Measurements from ENCODE around the gene ING3.

Gene ING3

GRCh38 chr7:121008816-121009215, 58.2 kb downstream of the ING3 start:
- Histone ChIP-seq H4K20me1 (ENCODE audit: insufficient read depth, low read length) (no peaks in the 10 kb centered on the region), H3K9ac (ENCODE audit: low read depth, low read length) (no peak overlapping the region), H2AFZ (ENCODE audit: low read depth, low read length) (no peak overlapping the region), H3K4me1 (ENCODE audit: insufficient read depth, low read length) (no peaks in the 10 kb centered on the region), H3K27me3 (ENCODE audit: insufficient read depth, low read length, poor library complexity) (peaks cover 11% of the 10 kb centered on the region), H3K4me3 (ENCODE audit: low read depth in 1 of 2, low read length in 2 of 2) (no peak overlapping the region), H3K27ac (ENCODE audit: low read length) (no peak overlapping the region), H3K36me3 (ENCODE audit: insufficient read depth, low read length) (no peaks in the 10 kb centered on the region), H3K79me2 (ENCODE audit: insufficient read depth, low read length) (no peaks in the 10 kb centered on the region), H3K4me2 (ENCODE audit: insufficient read depth, low read length) (no peak overlapping the region), H3K9me3 (ENCODE audit: insufficient read depth, low read length, severe bottlenecking) (no peaks in the 10 kb centered on the region)
- no peak for DNase-seq
- ATAC-seq (ENCODE audit: insufficient read depth, low read depth) = no peak
- TF ChIP-seq CTCF (IDR thresholded peaks at IDR 0.05; ENCODE audit: borderline replicate concordance, extremely low read depth, low read length, poor library complexity, severe bottlenecking) = no peak
- no peak for TF ChIP-seq EZH2 (IDR thresholded peaks at IDR 0.05; ENCODE audit: borderline replicate concordance, low read depth, low read length, severe bottlenecking)

DNA sequence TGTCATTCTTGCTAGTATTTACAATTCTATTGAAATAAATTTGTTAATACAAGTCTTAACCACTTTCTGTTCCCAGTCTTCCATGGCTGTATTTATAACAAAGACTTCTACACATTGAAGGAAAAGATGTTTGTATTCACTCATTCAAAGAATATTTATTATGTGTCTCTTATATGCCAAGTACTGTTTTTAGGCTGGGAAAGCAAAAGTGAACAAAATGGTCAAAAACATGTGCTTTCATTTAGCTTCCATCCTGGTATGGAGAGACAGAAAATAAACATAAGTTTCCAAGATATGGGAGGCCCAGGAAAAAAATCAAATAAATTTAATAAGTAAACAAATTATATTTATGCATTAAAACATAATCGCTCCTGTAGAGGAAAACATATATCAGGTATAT, 60.8 kb downstream of the ING3 start:
- H3K9ac ChIP-seq (ENCODE audit: low read depth, low read length) = no peak overlapping the region
- no peak overlapping the region for H3K27ac ChIP-seq (ENCODE audit: low read length)
- no peaks in the 10 kb centered on the region for H4K20me1 ChIP-seq (ENCODE audit: insufficient read depth, low read length)
- DNase-seq = no peak
- no peak overlapping the region for H3K4me3 ChIP-seq (ENCODE audit: low read depth in 1 of 2, low read length in 2 of 2)
- H3K79me2 ChIP-seq (ENCODE audit: insufficient read depth, low read length) = no peaks in the 10 kb centered on the region
- peaks cover 14% of the 10 kb centered on the region for H3K27me3 ChIP-seq (ENCODE audit: insufficient read depth, low read length, poor library complexity)
- ATAC-seq (ENCODE audit: insufficient read depth, low read depth) = no peak
- H3K36me3 ChIP-seq (ENCODE audit: insufficient read depth, low read length) = no peaks in the 10 kb centered on the region
- no peak overlapping the region for H2AFZ ChIP-seq (ENCODE audit: low read depth, low read length)
- no peaks in the 10 kb centered on the region for H3K4me1 ChIP-seq (ENCODE audit: insufficient read depth, low read length)
- H3K4me2 ChIP-seq (ENCODE audit: insufficient read depth, low read length) = no peak overlapping the region
- TF ChIP-seq CTCF (IDR thresholded peaks at IDR 0.05; ENCODE audit: borderline replicate concordance, extremely low read depth, low read length, poor library complexity, severe bottlenecking) (no peak), EZH2 (IDR thresholded peaks at IDR 0.05; ENCODE audit: borderline replicate concordance, low read depth, low read length, severe bottlenecking) (no peak)
- H3K9me3 ChIP-seq (ENCODE audit: insufficient read depth, low read length, severe bottlenecking) = no peaks in the 10 kb centered on the region

DNA sequence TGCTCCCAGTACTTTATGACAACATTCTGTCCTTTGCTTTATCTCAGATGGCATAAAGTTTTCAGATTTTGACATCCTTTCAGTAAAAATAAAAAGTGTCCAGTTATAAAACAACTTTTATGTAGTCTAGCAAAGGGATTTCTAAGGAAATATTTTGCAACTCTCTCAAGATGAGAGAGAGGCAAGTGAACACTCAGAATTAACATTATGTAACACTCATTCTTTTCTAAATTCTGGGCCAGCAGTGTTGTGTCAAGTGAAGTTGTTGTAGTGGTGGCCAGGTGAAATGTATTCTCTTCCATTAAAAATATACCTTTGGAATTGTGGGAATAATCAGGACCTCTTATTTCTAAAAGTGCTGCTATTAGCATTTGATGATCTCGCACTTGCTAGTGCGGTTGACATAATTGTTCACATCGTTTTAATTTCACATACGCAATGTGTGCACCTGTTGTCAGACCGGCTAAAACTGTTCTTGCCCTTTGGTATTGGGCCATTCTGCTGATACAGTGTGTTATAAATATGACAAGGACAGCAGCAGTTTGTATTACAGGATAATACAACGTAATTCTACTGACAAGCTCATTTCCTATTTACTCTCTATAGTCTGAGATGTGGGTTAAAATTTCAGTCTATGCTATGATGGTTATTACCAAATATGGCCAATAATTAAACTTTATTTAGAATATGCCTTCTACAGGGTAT, 61.7 kb downstream of the ING3 start:
- Histone ChIP-seq H4K20me1 (ENCODE audit: insufficient read depth, low read length) (no peaks in the 10 kb centered on the region), H3K27me3 (ENCODE audit: insufficient read depth, low read length, poor library complexity) (peaks cover 14% of the 10 kb centered on the region), H3K4me3 (ENCODE audit: low read depth in 1 of 2, low read length in 2 of 2) (no peak overlapping the region), H2AFZ (ENCODE audit: low read depth, low read length) (no peak overlapping the region), H3K27ac (ENCODE audit: low read length) (no peak overlapping the region), H3K9me3 (ENCODE audit: insufficient read depth, low read length, severe bottlenecking) (no peaks in the 10 kb centered on the region), H3K4me2 (ENCODE audit: insufficient read depth, low read length) (no peak overlapping the region), H3K4me1 (ENCODE audit: insufficient read depth, low read length) (no peaks in the 10 kb centered on the region), H3K79me2 (ENCODE audit: insufficient read depth, low read length) (no peaks in the 10 kb centered on the region), H3K9ac (ENCODE audit: low read depth, low read length) (no peak overlapping the region), H3K36me3 (ENCODE audit: insufficient read depth, low read length) (no peaks in the 10 kb centered on the region)
- ATAC-seq (ENCODE audit: insufficient read depth, low read depth) (no peak), DNase-seq (no peak)
- TF ChIP-seq CTCF (IDR thresholded peaks at IDR 0.05; ENCODE audit: borderline replicate concordance, extremely low read depth, low read length, poor library complexity, severe bottlenecking) (no peak), EZH2 (IDR thresholded peaks at IDR 0.05; ENCODE audit: borderline replicate concordance, low read depth, low read length, severe bottlenecking) (no peak)
